Fibroblast of skin of right quadriceps (primary cell): Measurements from ENCODE around the gene RAP1GAP2.
"Not testable (repeated sequence)": the region's sequence is repeated elsewhere in the genome, so short reads cannot be mapped to it uniquely, and the experiment has no call there.

Source experiments
- DNase-seq: peaks from one replicate; pipeline ENCODE4 v3.0.0-alpha.2; 2013

Gene RAP1GAP2

GRCh38 chr17:2978116-2978515 lies 181.9 kb downstream of the RAP1GAP2 start:
- no peak for DNase-seq

GRCh38 chr17:2978991-2979390 lies 182.8 kb downstream of the RAP1GAP2 start:
- no peak for DNase-seq

GRCh38 chr17:2980211-2980903 lies 184.1 kb downstream of the RAP1GAP2 start:
- DNase-seq: no peak

DNA sequence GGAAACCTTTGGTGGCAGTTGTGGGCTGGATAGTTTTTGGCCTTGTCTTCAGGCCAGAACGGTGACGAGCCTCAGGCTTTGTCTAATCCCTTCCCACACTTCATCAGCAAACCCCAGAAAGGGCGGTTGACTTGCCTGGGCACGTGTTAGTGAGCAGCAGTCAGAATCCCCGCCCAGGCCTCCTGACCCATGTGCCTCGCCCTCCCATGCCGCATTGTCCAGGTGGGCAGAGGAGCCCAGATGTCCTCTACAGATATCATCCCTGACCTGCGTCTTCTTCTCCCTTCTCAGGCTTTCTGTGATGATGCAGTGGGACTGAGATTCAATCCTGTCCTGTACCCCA lies 184.6 kb downstream of the RAP1GAP2 start:
- no peak for DNase-seq

- DNase-seq: no peak
These were observed 185.1 kb downstream of the RAP1GAP2 start for GRCh38 chr17:2981325-2981724.

GRCh38 chr17:2982854-2983253 lies 186.6 kb downstream of the RAP1GAP2 start:
- DNase-seq: peak; percentile 18

GRCh38 chr17:2983255-2983654 lies 187.0 kb downstream of the RAP1GAP2 start:
- DNase-seq: no peak

GRCh38 chr17:2985318-2985717 lies 189.1 kb downstream of the RAP1GAP2 start:
- DNase-seq: no peak

- no peak for DNase-seq
These were observed 190.7 kb downstream of the RAP1GAP2 start for GRCh38 chr17:2986925-2987324.

- DNase-seq: not testable (repeated sequence)
These were observed 193.2 kb downstream of the RAP1GAP2 start for GRCh38 chr17:2989396-2989795.

DNA sequence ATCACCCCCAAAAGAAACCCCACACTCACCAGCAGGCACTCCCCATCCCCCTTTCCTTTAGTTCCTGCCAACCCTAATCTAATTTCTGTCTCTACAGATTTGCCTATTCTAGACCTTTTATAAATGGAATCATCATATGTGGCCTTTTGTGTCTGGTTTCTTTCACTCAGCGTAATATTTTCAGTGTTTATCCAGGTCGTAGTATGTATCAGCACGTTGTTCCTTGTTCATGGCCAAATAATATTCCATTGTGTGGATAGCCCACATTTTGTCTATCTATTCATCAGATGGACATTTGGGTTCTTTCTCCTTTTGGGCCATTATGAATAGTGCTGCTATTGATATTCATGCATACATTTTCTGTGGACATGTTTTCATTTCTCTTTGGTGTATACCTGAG lies 193.6 kb downstream of the RAP1GAP2 start:
- DNase-seq: no peak

DNA sequence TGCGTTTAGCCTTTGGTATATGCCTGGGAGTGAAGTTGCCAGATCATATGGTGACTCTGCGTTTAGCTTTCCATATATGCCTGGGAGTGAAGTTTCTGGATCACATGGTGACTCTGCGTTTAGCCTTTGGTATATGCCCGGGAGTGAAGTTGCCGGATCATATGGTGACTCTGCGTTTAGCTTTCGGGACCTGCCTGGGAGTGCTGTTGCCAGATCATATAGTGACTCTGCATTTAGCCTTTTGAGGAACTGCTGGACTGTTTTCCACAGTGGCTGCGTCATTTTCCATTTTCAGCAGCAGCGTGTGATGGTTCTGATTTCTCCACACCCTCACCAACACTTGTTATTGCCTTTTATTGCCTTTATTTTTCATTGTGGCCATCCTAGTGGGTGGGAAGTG lies 194.2 kb downstream of the RAP1GAP2 start:
- no peak for DNase-seq

- DNase-seq: not testable (repeated sequence)
These were observed 195.3 kb downstream of the RAP1GAP2 start for GRCh38 chr17:2991396-2992180.

- no peak for DNase-seq
These were observed 198.2 kb downstream of the RAP1GAP2 start for GRCh38 chr17:2994441-2994840.

- no peak for DNase-seq
These were observed 199.1 kb downstream of the RAP1GAP2 start for GRCh38 chr17:2995377-2995776.

GRCh38 chr17:2995886-2996809 lies 199.9 kb downstream of the RAP1GAP2 start:
- DNase-seq: no peak

DNA sequence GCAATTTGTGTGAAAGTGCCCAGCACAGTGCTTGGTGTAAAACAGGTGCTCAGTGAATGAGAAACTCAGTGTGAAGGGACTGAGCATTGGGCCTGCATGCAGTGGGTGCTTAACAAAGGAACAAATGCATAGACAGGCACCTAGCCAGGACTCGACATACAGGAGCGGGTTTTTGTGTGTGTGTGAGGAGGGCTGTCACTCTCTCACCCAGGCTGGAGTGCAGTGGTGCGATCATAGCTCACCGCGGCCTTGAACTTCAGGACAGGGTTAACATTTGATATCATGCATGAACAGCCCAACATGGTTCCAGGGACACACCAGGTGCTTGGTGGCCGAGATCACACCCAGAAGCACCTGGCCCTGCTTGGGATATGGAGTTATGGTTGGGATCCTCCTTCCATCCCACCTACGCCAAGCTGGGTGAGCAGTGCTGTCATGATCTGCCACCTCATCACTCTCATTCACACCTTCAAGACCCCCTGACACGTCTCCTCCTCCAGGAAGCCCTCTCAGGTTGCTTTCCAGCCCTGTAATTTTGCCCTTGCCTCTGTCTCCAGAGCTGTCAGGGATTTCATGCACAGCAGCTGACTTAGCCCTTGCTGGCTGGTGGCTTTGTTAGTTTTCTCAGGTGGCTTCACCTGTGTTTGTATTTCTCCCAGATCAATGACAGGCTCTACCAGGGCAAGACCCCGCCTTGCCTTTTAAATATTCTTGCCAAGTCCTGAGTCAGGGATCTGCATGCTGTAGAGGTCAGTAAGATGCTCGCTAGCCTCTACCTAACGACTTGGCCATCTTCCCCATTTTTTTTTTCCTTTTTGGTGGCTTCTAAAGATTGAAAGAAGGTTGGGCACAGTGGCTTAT lies 200.8 kb downstream of the RAP1GAP2 start:
- no peak for DNase-seq

DNA sequence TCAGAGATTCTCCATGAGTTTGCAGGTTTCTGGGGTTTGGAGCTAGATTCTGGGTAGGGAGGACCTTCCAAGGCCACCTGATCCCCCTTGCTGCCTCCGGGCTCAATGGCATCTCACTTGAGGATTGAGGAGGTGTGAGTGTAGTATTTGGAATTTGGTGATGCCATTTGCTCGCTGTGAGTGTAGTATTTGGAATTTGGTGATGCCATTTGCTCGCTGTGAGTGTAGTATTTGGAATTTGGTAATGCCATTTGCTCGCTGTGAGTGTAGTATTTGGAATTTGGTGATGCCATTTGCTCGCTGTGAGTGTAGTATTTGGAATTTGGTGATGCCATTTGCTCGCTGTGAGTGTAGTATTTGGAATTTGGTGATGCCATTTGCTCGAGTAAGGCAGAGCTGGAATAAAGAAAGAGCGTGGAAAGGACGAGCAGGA lies 202.2 kb downstream of the RAP1GAP2 start:
- peak; percentile 45 for DNase-seq

GRCh38 chr17:3002538-3003295 lies 206.5 kb downstream of the RAP1GAP2 start:
- no peak for DNase-seq

DNA sequence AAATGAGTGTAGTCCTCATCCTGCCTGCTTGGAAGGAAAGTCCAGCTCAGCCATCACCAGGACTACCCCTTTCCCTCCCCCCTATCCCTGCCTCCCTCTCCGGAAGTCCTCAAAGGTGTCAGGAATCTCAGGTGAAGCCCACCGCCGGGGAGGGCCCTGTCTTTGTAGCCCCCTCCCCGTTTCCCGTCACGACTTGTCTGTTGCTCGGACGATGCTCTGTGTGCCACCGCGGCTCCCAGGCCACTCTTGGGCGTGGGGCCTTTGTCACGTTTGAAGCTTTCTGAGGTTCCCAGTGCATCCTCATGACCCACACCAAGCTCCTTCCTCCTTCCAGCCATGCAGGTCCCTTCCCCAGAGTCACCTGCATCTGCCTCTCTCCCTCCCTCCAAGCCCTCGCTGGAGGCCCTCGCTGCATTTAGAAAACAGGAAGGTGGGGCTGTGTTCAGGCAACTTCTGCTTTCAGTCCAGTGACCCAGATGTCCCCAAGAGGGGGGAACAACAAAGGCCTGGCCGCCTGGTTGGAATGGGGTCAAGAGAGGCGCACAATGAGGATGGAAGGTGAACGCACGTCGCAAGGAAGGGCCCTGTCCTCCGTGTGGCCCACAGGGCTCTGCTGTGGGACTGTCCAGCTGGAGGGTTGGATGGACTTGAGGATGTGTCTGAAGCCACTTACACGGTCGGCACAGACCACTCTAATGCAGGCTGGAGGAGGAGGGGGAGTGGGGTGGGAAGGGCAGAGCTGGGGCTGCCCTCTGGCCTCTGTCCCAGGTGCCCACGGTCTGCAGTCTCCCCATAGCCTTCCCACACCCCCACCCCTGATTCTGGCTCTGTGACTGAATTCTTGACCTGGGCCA lies 207.3 kb downstream of the RAP1GAP2 start:
- DNase-seq: no peak
